Measurements from ENCODE around the gene SLC44A5. TPM values are rescaled to one million over a fixed set of nuclear protein-coding genes. Genes with fewer than 3 reads are reported as not detected.

Gene SLC44A5
- total and polyA plus RNA-seq, 8 donors = 0.12 to 6.7 (median 3.9) TPM; not detected in 3

DNA sequence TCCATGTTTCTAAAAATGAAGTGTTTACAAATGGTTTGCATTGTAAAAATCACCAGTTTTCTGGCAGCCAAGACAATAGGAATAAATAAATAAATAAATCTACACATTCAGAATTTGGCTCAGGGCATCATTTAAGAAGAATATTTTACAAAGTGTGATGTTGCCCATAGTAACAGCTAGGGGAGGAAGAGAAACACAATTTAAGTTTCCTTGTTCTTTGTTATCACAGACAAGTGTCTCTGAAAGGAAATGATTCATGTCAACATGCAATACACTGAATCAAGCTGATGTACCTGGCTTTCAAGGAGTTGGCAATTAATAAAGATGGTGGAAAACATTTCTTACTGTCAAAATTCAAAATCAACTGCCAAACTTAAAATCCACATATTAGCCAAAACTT is 402.1 kb downstream of the SLC44A5 start:
- intact Hi-C loops (cut with DNase I; ENCODE audit: low total_unique reads) = no loop called here
- Histone ChIP-seq H3K36me3 (no peaks in the 10 kb centered on the region), H3K9me3 (no peaks in the 10 kb centered on the region), H3K27me3 (no peaks in the 10 kb centered on the region), H3K27ac (no peak overlapping the region), H3K4me1 (no peaks in the 10 kb centered on the region), H3K4me3 (no peak overlapping the region)
- no peak for DNase-seq
- TF ChIP-seq CTCF (IDR thresholded peaks at IDR 0.05) (no peak), POLR2AphosphoS5 (IDR thresholded peaks at IDR 0.05) (no peak), POLR2A (IDR thresholded peaks at IDR 0.05) (no peak), EP300 (IDR thresholded peaks at IDR 0.05) (no peak)

GRCh38 chr1:75203415-75204277 is 407.3 kb downstream of the SLC44A5 start:
- DNase-seq = peak in 1 of 2 donors; percentile 62
- no peaks in the 10 kb centered on the region for H3K9me3 ChIP-seq

GRCh38 chr1:75202751-75203150 is 408.2 kb downstream of the SLC44A5 start:
- H3K27ac ChIP-seq = no peak overlapping the region
- no peaks in the 10 kb centered on the region for H3K9me3 ChIP-seq
- DNase-seq = no peak
- 83 to 93% (median 90%) methylated on average over 4 of the region's 4 CpGs for WGBS, 5 donors
- no peaks in the 10 kb centered on the region for H3K4me1 ChIP-seq
- intact Hi-C loops (cut with DNase I; ENCODE audit: low total_unique reads) = loop anchor here (5.0 kb wide), 1 partner anchor 430 kb away; no protein-coding TSS in a partner anchor
- H3K27me3 ChIP-seq = peaks cover 0 to 4% (median 0%) of the 10 kb centered on the region in 3 donors
- TF ChIP-seq POLR2A (IDR thresholded peaks at IDR 0.05) (no peak), EP300 (IDR thresholded peaks at IDR 0.05) (no peak), POLR2AphosphoS5 (IDR thresholded peaks at IDR 0.05) (no peak), CTCF (IDR thresholded peaks at IDR 0.05) (no peak)
- H3K4me3 ChIP-seq = no peak overlapping the region
- H3K36me3 ChIP-seq = no peaks in the 10 kb centered on the region

More at GRCh38 chr1:75203415-75204277, 407.3 kb downstream of the SLC44A5 start:
- H3K27me3 ChIP-seq = peaks cover 0 to 4% (median 0%) of the 10 kb centered on the region in 3 donors
- H3K4me1 ChIP-seq = no peaks in the 10 kb centered on the region
- H3K36me3 ChIP-seq = no peaks in the 10 kb centered on the region
- intact Hi-C loops (cut with DNase I; ENCODE audit: low total_unique reads) = loop anchor here (5.0 kb wide), 1 partner anchor 431 kb away; no protein-coding TSS in a partner anchor
- no peak overlapping the region for H3K4me3 ChIP-seq
- TF ChIP-seq CTCF (IDR thresholded peaks at IDR 0.05) (peak in 5 of 7 experiments; percentile 26 to 68 (median 43)), POLR2A (IDR thresholded peaks at IDR 0.05) (no peak)
- WGBS, 5 donors = 25 to 28% (median 26%) methylated on average over 8 of the region's 8 CpGs
- no peak overlapping the region for H3K27ac ChIP-seq

DNA sequence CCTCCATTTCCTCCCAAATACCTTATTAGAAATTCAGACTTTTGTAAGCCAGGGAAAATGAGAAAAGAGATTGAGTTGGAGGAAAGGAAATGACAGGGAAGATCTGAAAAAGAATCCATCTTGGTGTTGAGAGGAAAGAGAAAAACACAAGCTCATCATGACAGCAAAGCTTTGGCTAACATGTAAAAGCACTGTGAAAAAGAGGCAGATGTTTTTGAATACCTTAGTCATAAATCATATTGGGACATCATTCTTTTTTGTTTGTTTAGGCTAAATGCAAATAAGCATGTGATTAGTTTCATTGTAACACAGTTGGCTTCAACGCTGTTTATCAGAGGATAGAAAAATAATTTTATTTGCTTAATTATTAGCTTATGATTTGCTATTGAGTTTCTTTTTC is 412.2 kb downstream of the SLC44A5 start:
- 26 to 57% (median 34%) methylated on average over 1 of the region's 1 CpG for WGBS, 5 donors
- Histone ChIP-seq H3K9me3 (no peaks in the 10 kb centered on the region), H3K4me1 (no peaks in the 10 kb centered on the region), H3K4me3 (no peak overlapping the region), H3K27me3 (peaks cover 0 to 4% (median 0%) of the 10 kb centered on the region in 3 donors), H3K27ac (no peak overlapping the region), H3K36me3 (no peaks in the 10 kb centered on the region)
- DNase-seq = no peak
- intact Hi-C loops (cut with DNase I; ENCODE audit: low total_unique reads) = no loop called here
- no peak for TF ChIP-seq CTCF (IDR thresholded peaks at IDR 0.05)
- TF ChIP-seq POLR2A (IDR thresholded peaks at IDR 0.05) = no peak
- no peak for TF ChIP-seq EP300 (IDR thresholded peaks at IDR 0.05)
- no peak for TF ChIP-seq POLR2AphosphoS5 (IDR thresholded peaks at IDR 0.05)

Measured in stomach (tissue), 9 donors.